Myocyte (in vitro differentiated cells): ENCODE results near the gene LMNTD1. TPM values are rescaled to one million over a fixed set of nuclear protein-coding genes. Genes with fewer than 3 reads are reported as not detected.
"Not testable (repeated sequence)": the region's sequence is repeated elsewhere in the genome, so short reads cannot be mapped to it uniquely, and the experiment has no call there.

Source experiments
- DNase-seq: peaks from one replicate; pipeline ENCODE4 v3.0.0-alpha.2; 2012; ENCODE audit warnings: low read depth
- total RNA-seq: library from RNA; depleted of rRNA; stranded (reverse); fragments of >200 nt; gene quantifications from 2 replicates; pipeline ENCODE4 v1.2.3, GENCODE V29; 2014

LMNTD1 gene
- total RNA-seq, 1 donor from 2014 or later, result not detected

- no peak for DNase-seq
Observed at GRCh38 chr12:25433581-25434325, 119.3 kb downstream of the LMNTD1 start.

- no peak for DNase-seq
Observed at GRCh38 chr12:25433024-25433423, 120.1 kb downstream of the LMNTD1 start.

- no peak for DNase-seq
Observed at GRCh38 chr12:25427337-25428249, 125.5 kb downstream of the LMNTD1 start.

- DNase-seq, result not testable (repeated sequence)
Observed at GRCh38 chr12:25426821-25427220, 126.3 kb downstream of the LMNTD1 start.
